ENCODE measurements around the gene ALDH3A2. TPM values are rescaled to one million over a fixed set of nuclear protein-coding genes. Genes with fewer than 3 reads are reported as not detected.

The ALDH3A2 gene
- total and polyA plus RNA-seq, 2 donors (not counting 1 experiment from before 2014, with no cell fraction given) = 7.5 to 35.1 TPM

GRCh38 chr17:19631905-19632304 is 16.6 kb upstream of the ALDH3A2 start:
- H3K9ac ChIP-seq (ENCODE audit: low read length) = no peak overlapping the region
- no peak overlapping the region for H3K4me2 ChIP-seq (replicated peaks; ENCODE audit: low read depth, low read length, poor library complexity, severe bottlenecking)
- H3K4me1 Mint-ChIP-seq = no peaks in the 10 kb centered on the region
- H3K9me3 Mint-ChIP-seq (ENCODE audit: insufficient read depth) = no peaks in the 10 kb centered on the region
- no peak overlapping the region for H2AFZ ChIP-seq (ENCODE audit: insufficient read depth, low read depth, low read length, poor library complexity, severe bottlenecking)
- H3K27me3 Mint-ChIP-seq = peaks cover 22% of the 10 kb centered on the region
- H3K27me3 ChIP-seq (replicated peaks in 1 of 4; ENCODE audit: control extremely low read depth in 1 of 4, control insufficient read depth in 3 of 4, insufficient read depth in 4 of 4, low read length in 3 of 4) = peaks cover 0 to 5% (median 0%) of the 10 kb centered on the region in 4 experiments
- H3K4me3 Mint-ChIP-seq = no peak overlapping the region
- no peak overlapping the region for H3K27ac ChIP-seq (ENCODE audit: low read length in 2 of 2)
- H3K4me1 ChIP-seq (ENCODE audit: control insufficient read depth in 2 of 2, insufficient read depth in 2 of 2, low read length in 2 of 2) = no peaks in the 10 kb centered on the region
- H4K20me1 ChIP-seq (ENCODE audit: control insufficient read depth, insufficient read depth, low read length, poor library complexity, severe bottlenecking) = no peaks in the 10 kb centered on the region
- no CpG with 5 or more reads among the region's 2 CpGs for WGBS (ENCODE audit: insufficient coverage)
- no peak for TF ChIP-seq EZH2 (IDR thresholded peaks at IDR 0.05; ENCODE audit: borderline replicate concordance, insufficient read depth, low read depth, low read length, poor library complexity, severe bottlenecking)
- TF ChIP-seq, protein P1, sequence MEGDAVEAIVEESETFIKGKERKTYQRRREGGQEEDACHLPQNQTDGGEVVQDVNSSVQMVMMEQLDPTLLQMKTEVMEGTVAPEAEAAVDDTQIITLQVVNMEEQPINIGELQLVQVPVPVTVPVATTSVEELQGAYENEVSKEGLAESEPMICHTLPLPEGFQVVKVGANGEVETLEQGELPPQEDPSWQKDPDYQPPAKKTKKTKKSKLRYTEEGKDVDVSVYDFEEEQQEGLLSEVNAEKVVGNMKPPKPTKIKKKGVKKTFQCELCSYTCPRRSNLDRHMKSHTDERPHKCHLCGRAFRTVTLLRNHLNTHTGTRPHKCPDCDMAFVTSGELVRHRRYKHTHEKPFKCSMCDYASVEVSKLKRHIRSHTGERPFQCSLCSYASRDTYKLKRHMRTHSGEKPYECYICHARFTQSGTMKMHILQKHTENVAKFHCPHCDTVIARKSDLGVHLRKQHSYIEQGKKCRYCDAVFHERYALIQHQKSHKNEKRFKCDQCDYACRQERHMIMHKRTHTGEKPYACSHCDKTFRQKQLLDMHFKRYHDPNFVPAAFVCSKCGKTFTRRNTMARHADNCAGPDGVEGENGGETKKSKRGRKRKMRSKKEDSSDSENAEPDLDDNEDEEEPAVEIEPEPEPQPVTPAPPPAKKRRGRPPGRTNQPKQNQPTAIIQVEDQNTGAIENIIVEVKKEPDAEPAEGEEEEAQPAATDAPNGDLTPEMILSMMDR (IDR thresholded peaks at IDR 0.05) = no peak
- ChIA-PET CTCF (no interaction called here), POLR2A (no interaction called here)
- DNase-seq = no peak
- H3K4me3 ChIP-seq (ENCODE audit: control extremely low read depth in 1 of 5, extremely low read depth in 1 of 5, insufficient read depth in 1 of 5, low read depth in 2 of 5, low read length in 4 of 5) = no peak overlapping the region
- no peak overlapping the region for H3K27ac Mint-ChIP-seq
- no peak for ATAC-seq (ENCODE audit: low read depth)
- intact Hi-C loops (cut with micrococcal nuclease) = no loop called here
- H3K9me3 ChIP-seq (ENCODE audit: control extremely low read depth in 1 of 3, control insufficient read depth in 2 of 3, insufficient read depth in 1 of 3, low read length in 2 of 3) = peaks cover 0 to 1% (median 0%) of the 10 kb centered on the region in 3 donors
- H3K79me2 ChIP-seq (ENCODE audit: control insufficient read depth, insufficient read depth, low read length) = no peaks in the 10 kb centered on the region
- no peaks in the 10 kb centered on the region for H3K36me3 ChIP-seq (replicated peaks in 1 of 2; ENCODE audit: control extremely low read depth in 1 of 2, control insufficient read depth in 1 of 2, extremely low read depth in 1 of 2, insufficient read depth in 2 of 2, low read length in 1 of 2)

DNA sequence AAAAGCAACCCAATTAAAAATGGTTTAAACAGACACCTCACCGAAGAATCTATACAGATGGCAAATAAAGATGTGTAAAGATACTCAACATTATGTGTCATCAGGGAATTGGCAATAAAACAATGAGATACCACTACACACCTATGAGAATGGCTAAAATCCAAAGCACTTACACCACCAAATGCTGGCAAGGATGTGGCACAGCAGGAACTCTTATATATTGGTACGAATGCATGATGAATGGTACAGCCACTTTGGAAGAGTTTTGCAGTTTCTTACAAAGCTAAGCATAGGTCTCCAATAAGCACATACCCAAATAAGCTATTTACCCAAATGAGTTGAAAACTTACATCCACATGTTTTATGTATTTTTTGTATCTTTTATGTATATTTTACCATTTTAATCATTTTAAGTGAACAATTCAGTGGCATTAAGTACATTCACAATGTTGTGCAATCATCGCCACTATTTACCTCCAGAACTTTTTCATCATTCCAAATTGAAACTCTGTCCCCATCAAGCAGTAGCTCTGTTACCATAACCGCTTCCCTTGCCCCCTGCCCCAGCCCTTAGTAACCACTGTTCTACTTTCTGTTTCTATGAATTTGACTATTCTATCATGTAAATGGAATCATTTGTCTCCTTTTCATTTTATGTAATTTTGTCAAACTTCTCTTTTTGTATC is 6.7 kb upstream of the ALDH3A2 start:
- Mint-ChIP-seq H3K4me1 (peaks cover 3% of the 10 kb centered on the region), H3K4me3 (no peak overlapping the region), H3K9me3 (ENCODE audit: insufficient read depth) (peaks cover 5% of the 10 kb centered on the region), H3K27ac (no peak overlapping the region), H3K27me3 (peaks cover 14% of the 10 kb centered on the region)
- WGBS (ENCODE audit: insufficient coverage) = 80% methylated on average over 1 of the region's 4 CpGs
- H2AFZ ChIP-seq (ENCODE audit: insufficient read depth, low read depth, low read length, poor library complexity, severe bottlenecking) = no peak overlapping the region
- no peaks in the 10 kb centered on the region for H3K36me3 ChIP-seq (replicated peaks in 1 of 2; ENCODE audit: control extremely low read depth in 1 of 2, control insufficient read depth in 1 of 2, extremely low read depth in 1 of 2, insufficient read depth in 2 of 2, low read length in 1 of 2)
- no peaks in the 10 kb centered on the region for H3K4me1 ChIP-seq (ENCODE audit: control insufficient read depth in 2 of 2, insufficient read depth in 2 of 2, low read length in 2 of 2)
- no peaks in the 10 kb centered on the region for H4K20me1 ChIP-seq (ENCODE audit: control insufficient read depth, insufficient read depth, low read length, poor library complexity, severe bottlenecking)
- H3K9ac ChIP-seq (ENCODE audit: low read length) = no peak overlapping the region
- H3K79me2 ChIP-seq (ENCODE audit: control insufficient read depth, insufficient read depth, low read length) = no peaks in the 10 kb centered on the region
- no peaks in the 10 kb centered on the region for H3K27me3 ChIP-seq (replicated peaks in 1 of 4; ENCODE audit: control extremely low read depth in 1 of 4, control insufficient read depth in 3 of 4, insufficient read depth in 4 of 4, low read length in 3 of 4)
- TF ChIP-seq EZH2 (IDR thresholded peaks at IDR 0.05; ENCODE audit: borderline replicate concordance, insufficient read depth, low read depth, low read length, poor library complexity, severe bottlenecking) = no peak
- TF ChIP-seq, protein P1 (IDR thresholded peaks at IDR 0.05) = no peak
- no peak for ATAC-seq (ENCODE audit: low read depth)
- no peak overlapping the region for H3K4me2 ChIP-seq (replicated peaks; ENCODE audit: low read depth, low read length, poor library complexity, severe bottlenecking)
- DNase-seq = no peak
- intact Hi-C loops (cut with micrococcal nuclease) = no loop called here
- ChIA-PET CTCF (interaction anchor here (1.2 kb wide), 1 partner anchor 115 kb away, joined by 3 read pairs; no protein-coding TSS in a partner anchor), POLR2A (no interaction called here)
- H3K27ac ChIP-seq (ENCODE audit: low read length in 2 of 2) = no peak overlapping the region
- H3K4me3 ChIP-seq (ENCODE audit: control extremely low read depth in 1 of 5, extremely low read depth in 1 of 5, insufficient read depth in 1 of 5, low read depth in 2 of 5, low read length in 4 of 5) = no peak overlapping the region
- H3K9me3 ChIP-seq (ENCODE audit: control extremely low read depth in 1 of 3, control insufficient read depth in 2 of 3, insufficient read depth in 1 of 3, low read length in 2 of 3) = peaks cover 3 to 8% (median 5%) of the 10 kb centered on the region in 3 donors
